ENCODE data around the gene MYO5A.
A peak's percentile ranks its signal among the peaks of the same experiment; 100 is the strongest.

The MYO5A gene

DNA sequence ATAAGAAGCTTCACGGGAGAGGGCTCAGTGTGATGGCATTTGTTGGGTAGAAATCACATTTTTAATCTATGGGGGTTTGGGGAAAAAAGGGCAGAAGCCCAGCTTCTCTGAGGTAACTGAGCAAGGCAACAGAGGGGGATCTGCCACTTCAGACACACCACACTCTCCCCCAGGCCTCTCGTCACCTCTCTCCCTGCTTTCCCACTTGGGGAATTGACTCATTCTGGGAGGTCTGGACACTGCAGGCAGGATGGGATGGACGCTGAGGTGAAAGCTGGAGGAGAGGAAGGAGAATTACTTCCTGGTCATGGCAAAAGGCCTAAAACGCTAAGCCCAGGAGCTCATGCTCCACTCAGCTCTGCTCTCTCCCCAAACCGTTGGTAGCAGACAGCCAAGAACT is 266.3 kb downstream of the MYO5A start:
- no peak for TF ChIP-seq CSDC2 (CRISPR knock-in tag; IDR thresholded peaks at IDR 0.05)
- TF ChIP-seq, protein P1, sequence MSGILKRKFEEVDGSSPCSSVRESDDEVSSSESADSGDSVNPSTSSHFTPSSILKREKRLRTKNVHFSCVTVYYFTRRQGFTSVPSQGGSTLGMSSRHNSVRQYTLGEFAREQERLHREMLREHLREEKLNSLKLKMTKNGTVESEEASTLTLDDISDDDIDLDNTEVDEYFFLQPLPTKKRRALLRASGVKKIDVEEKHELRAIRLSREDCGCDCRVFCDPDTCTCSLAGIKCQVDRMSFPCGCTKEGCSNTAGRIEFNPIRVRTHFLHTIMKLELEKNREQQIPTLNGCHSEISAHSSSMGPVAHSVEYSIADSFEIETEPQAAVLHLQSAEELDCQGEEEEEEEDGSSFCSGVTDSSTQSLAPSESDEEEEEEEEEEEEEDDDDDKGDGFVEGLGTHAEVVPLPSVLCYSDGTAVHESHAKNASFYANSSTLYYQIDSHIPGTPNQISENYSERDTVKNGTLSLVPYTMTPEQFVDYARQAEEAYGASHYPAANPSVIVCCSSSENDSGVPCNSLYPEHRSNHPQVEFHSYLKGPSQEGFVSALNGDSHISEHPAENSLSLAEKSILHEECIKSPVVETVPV (CRISPR knock-in tag; IDR thresholded peaks at IDR 0.05): no peak
- TF ChIP-seq GLIS3 (CRISPR knock-in tag; IDR thresholded peaks at IDR 0.05): no peak
- ATAC-seq: no peak; the same call in 1 of the 3 replicates

DNA sequence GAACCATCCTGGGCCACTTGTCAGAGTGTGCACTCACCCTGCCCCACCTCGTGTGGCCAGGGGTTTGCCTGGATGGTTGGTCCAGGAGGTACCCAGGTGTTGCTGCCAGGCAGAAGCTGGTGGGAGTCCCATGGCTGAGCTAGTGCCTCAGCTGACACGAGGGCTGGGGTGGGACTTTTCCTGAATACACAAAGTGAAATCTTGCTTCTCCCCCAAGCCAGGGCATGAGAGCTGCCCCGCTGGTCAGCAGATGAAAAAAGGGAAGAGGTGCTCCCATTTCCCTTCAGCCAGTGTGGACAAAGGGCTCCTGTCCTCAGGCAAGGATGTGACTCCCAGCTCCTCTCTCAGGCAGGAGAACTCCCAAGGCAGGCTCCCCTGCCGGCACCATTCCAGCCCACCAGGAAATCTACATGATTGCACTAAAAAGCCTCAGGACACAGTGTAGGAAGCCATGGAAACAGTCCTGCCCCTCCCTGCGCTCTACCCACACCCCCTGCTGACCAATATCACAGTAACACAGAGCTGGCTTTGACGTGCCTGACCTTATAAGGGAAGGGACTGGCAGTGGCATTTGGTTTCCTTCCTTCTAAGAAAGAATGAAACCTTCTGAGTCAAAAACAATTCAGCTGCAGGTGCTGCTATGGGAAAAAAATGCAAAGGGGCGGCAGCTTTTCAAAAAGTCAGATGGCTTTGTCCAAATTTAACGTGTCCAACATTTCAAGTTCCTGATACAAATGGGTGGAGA is 267.0 kb downstream of the MYO5A start:
- peak; percentile 99 for ATAC-seq
- TF ChIP-seq PPARA (CRISPR knock-in tag; IDR thresholded peaks at IDR 0.05; ENCODE audit: borderline replicate concordance) (no peak), ZC3H10 (CRISPR knock-in tag; IDR thresholded peaks at IDR 0.05) (no peak), ZNF70 (CRISPR knock-in tag; IDR thresholded peaks at IDR 0.05) (no peak), BACH2 (CRISPR knock-in tag; IDR thresholded peaks at IDR 0.05; ENCODE audit: borderline replicate concordance) (no peak), ISL1 (CRISPR knock-in tag; IDR thresholded peaks at IDR 0.05) (no peak), ZNF565 (CRISPR knock-in tag; conservative IDR thresholded peaks at IDR 0.05; ENCODE audit: low read depth) (no peak)
- TF ChIP-seq, protein P2, sequence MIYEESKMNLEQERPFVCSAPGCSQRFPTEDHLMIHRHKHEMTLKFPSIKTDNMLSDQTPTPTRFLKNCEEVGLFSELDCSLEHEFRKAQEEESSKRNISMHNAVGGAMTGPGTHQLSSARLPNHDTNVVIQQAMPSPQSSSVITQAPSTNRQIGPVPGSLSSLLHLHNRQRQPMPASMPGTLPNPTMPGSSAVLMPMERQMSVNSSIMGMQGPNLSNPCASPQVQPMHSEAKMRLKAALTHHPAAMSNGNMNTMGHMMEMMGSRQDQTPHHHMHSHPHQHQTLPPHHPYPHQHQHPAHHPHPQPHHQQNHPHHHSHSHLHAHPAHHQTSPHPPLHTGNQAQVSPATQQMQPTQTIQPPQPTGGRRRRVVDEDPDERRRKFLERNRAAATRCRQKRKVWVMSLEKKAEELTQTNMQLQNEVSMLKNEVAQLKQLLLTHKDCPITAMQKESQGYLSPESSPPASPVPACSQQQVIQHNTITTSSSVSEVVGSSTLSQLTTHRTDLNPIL (CRISPR knock-in tag; IDR thresholded peaks at IDR 0.05; ENCODE audit: low read depth): no peak
- TF ChIP-seq, protein P3, sequence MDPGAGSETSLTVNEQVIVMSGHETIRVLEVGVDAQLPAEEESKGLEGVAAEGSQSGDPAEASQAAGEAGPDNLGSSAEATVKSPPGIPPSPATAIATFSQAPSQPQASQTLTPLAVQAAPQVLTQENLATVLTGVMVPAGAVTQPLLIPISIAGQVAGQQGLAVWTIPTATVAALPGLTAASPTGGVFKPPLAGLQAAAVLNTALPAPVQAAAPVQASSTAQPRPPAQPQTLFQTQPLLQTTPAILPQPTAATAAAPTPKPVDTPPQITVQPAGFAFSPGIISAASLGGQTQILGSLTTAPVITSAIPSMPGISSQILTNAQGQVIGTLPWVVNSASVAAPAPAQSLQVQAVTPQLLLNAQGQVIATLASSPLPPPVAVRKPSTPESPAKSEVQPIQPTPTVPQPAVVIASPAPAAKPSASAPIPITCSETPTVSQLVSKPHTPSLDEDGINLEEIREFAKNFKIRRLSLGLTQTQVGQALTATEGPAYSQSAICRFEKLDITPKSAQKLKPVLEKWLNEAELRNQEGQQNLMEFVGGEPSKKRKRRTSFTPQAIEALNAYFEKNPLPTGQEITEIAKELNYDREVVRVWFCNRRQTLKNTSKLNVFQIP (CRISPR knock-in tag; IDR thresholded peaks at IDR 0.05; ENCODE audit: borderline replicate concordance, low read depth): no peak

DNA sequence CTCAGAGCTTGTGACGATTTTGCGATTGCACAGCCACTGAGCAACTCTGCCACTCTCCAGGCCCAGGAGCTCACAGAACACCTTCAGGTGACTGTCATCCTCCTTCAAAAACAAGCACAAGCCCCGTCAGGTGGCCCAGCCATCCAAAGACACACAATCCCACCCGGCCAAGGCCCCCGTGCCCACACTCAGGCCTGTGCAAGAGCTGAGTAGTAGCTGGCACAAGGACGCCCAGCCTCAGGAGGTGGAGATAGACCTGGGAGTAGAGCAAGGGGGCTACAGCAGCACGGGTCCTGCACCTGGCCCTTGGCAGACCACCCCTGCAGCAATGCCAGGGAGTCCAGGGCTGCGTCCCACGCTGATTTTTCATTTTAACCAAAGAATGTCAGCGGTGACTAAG is 267.7 kb downstream of the MYO5A start:
- ATAC-seq: no peak
- no peak for TF ChIP-seq TOX (CRISPR knock-in tag; IDR thresholded peaks at IDR 0.05; ENCODE audit: borderline replicate concordance)
- TF ChIP-seq ZNF565 (CRISPR knock-in tag; conservative IDR thresholded peaks at IDR 0.05; ENCODE audit: low read depth): no peak

DNA sequence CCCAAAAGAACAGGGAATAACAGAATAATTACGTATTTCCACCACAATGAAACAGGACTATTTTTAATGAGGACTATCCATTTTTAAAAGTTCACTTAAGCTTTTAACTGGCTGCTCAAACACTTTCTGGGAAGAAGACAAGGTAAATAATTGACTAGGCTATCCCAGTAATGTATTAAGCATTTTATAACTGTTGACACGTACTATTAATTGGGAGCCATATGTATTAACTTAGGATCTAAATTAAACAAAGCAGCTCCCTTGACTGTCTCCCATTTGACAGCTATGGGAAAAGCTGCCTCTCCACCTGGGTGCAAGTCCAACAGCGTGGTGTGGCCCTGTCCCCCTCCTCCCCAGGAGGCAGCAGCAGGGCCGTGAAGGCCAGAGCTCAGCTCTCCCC is 269.2 kb downstream of the MYO5A start:
- ATAC-seq: no peak
- TF ChIP-seq ESRRG (CRISPR knock-in tag; IDR thresholded peaks at IDR 0.05) (no peak), ZNF8 (CRISPR knock-in tag; IDR thresholded peaks at IDR 0.05) (no peak), ZNF565 (CRISPR knock-in tag; conservative IDR thresholded peaks at IDR 0.05; ENCODE audit: low read depth) (no peak), SNAI2 (CRISPR knock-in tag; IDR thresholded peaks at IDR 0.05) (no peak), ZFP3 (CRISPR knock-in tag; IDR thresholded peaks at IDR 0.05) (no peak)
- TF ChIP-seq, protein P3 (CRISPR knock-in tag; IDR thresholded peaks at IDR 0.05; ENCODE audit: borderline replicate concordance, low read depth): no peak

DNA sequence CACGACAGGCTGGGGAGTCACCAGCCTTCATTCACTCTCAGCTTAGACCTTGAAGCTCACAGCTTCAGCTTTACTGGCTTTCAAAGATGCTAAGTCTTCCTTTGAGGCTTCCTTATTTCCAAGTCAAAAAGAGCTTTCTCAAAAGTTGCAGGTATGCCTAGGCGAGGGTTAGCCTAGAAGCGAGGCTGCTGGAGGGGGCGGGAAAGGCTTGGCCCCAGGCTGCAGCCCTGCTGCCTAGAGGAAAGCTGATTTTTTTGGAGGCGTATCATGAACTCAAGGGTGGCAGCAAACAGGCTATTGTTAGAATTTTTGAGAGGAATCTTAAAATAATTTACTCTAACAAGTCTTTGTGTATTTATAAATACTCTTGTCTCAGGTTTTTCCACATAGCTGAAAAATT is 270.2 kb downstream of the MYO5A start:
- no peak for TF ChIP-seq CSDC2 (CRISPR knock-in tag; IDR thresholded peaks at IDR 0.05)
- no peak for TF ChIP-seq ARNTL (CRISPR knock-in tag; IDR thresholded peaks at IDR 0.05; ENCODE audit: borderline replicate concordance, low read depth)
- TF ChIP-seq, protein P3 (CRISPR knock-in tag; IDR thresholded peaks at IDR 0.05; ENCODE audit: borderline replicate concordance, low read depth): no peak
- ATAC-seq: no peak
